Progenitor cell of endocrine pancreas (in vitro differentiated cells): ENCODE data around the gene MERTK. TPM values are rescaled to one million over a fixed set of nuclear protein-coding genes. Genes with fewer than 3 reads are reported as not detected.

Experiments used
- DNase-seq: peaks from one replicate; pipeline ENCODE4 v3.0.0; 2021; ENCODE audit warnings: low spot score; ENCODE audit not compliant: unreplicated experiment
- H3K27ac Mint-ChIP-seq: 2 replicates; pipeline ENCODE4 v1.8.0; 2021; ENCODE audit warnings: mild to moderate bottlenecking, moderate library complexity, mixed read lengths
- H3K27me3 Mint-ChIP-seq: 2 replicates; pipeline ENCODE4 v1.8.0; 2021; ENCODE audit warnings: mixed read lengths
- H3K36me3 Mint-ChIP-seq: 2 replicates; pipeline ENCODE4 v1.8.0; 2022; ENCODE audit warnings: mixed read lengths; ENCODE audit not compliant: insufficient read depth
- H3K4me1 Mint-ChIP-seq: 2 replicates; pipeline ENCODE4 v1.8.0; 2021; ENCODE audit warnings: low read depth, mixed read lengths
- H3K4me3 Mint-ChIP-seq: 2 replicates; pipeline ENCODE4 v1.8.0; 2021; ENCODE audit warnings: low read depth, mild to moderate bottlenecking, moderate library complexity, mixed read lengths
- H3K9me3 Mint-ChIP-seq: 2 replicates; pipeline ENCODE4 v1.8.0; 2021; ENCODE audit warnings: low read depth, mixed read lengths
- total RNA-seq: library from RNA; stranded (reverse); gene quantifications from 2 replicates; pipeline ENCODE4 v1.2.1, GENCODE V29; 2021
- TF ChIP-seq, protein P1 (sequence below): fragments of 200-600 bp; sonication (generic); IDR thresholded peaks from one replicate; pipeline ENCODE4 v1.5.0; 2021; ENCODE audit warnings: antibody characterized with exemption, mild to moderate bottlenecking; ENCODE audit not compliant: unreplicated experiment

MERTK gene
- total RNA-seq, 1 donor from 2014 or later, result 20.1 TPM

DNA sequence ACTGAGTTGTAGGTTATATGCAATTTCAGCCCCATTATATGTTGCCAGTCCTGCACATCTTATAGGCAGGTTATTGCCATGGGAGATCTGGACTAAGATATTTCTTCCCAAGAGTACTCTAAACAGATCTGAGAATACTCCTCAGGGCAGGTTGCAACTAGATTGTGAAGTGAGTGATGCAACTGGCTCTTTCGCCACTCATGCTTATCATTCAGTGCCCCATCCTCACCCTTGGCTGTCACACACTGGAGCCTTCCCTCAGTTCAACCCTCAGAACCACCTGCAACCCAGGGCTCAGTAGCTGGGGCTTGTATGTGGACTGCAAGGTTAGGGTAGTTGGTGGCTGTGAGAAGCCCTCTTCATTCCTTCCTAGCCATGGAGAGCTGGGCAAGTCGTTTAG, 14.1 kb downstream of the MERTK start:
- H3K9me3 Mint-ChIP-seq, result no peaks in the 10 kb centered on the region
- H3K4me1 Mint-ChIP-seq, result peaks cover 29% of the 10 kb centered on the region
- no peaks in the 10 kb centered on the region for H3K27me3 Mint-ChIP-seq
- DNase-seq, result no peak
- H3K36me3 Mint-ChIP-seq, result no peaks in the 10 kb centered on the region
- no peak overlapping the region for H3K27ac Mint-ChIP-seq
- TF ChIP-seq, protein P1, sequence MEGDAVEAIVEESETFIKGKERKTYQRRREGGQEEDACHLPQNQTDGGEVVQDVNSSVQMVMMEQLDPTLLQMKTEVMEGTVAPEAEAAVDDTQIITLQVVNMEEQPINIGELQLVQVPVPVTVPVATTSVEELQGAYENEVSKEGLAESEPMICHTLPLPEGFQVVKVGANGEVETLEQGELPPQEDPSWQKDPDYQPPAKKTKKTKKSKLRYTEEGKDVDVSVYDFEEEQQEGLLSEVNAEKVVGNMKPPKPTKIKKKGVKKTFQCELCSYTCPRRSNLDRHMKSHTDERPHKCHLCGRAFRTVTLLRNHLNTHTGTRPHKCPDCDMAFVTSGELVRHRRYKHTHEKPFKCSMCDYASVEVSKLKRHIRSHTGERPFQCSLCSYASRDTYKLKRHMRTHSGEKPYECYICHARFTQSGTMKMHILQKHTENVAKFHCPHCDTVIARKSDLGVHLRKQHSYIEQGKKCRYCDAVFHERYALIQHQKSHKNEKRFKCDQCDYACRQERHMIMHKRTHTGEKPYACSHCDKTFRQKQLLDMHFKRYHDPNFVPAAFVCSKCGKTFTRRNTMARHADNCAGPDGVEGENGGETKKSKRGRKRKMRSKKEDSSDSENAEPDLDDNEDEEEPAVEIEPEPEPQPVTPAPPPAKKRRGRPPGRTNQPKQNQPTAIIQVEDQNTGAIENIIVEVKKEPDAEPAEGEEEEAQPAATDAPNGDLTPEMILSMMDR, result no peak
- no peak overlapping the region for H3K4me3 Mint-ChIP-seq

DNA sequence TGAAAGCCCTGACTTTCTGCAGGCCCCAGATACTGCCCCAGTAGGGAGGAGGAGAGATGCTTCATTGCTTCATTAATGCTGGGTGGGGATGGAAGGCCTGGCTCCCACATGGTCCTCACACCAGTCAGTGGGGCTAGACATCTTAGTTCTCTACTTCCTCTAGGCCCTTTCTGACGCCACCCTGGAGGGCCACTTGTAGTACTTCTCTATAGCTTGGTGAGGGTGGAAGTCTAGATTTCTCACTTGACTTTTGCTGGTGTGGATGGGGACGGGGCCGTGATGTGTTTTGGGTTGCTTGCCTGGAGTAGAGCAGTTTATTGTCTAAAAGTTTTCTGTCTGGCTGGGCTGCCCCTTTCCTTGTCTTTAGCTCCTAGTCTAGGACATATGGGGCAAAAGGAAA, 18.7 kb downstream of the MERTK start:
- Mint-ChIP-seq H3K9me3 (no peaks in the 10 kb centered on the region), H3K4me3 (no peak overlapping the region), H3K36me3 (no peaks in the 10 kb centered on the region), H3K27ac (no peak overlapping the region), H3K27me3 (no peaks in the 10 kb centered on the region), H3K4me1 (peaks cover 30% of the 10 kb centered on the region)
- TF ChIP-seq, protein P1, result no peak
- DNase-seq, result no peak

DNA sequence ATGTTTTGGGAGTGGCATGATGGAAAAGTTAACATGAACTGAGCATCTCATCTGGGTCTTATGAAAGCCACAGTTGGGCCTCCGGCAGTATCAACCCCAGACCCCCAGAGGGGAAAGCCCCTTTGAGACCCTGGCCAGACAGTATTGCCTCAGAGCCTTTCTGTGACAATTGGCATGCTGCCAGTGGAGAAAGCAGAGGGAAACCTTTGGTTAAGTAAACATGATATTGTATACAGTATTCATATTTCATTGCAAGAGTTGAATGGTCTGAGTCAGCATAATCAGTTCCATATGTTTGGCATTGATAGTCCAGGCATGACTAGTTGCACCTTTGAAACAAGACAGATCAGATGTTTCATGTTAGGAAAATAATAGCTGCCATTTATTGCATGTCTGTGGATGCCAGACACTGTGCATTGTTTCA, 20.0 kb downstream of the MERTK start:
- DNase-seq, result no peak
- H3K4me1 Mint-ChIP-seq, result peaks cover 30% of the 10 kb centered on the region
- H3K4me3 Mint-ChIP-seq, result no peak overlapping the region
- no peaks in the 10 kb centered on the region for H3K27me3 Mint-ChIP-seq
- no peaks in the 10 kb centered on the region for H3K36me3 Mint-ChIP-seq
- TF ChIP-seq, protein P1, result no peak
- H3K9me3 Mint-ChIP-seq, result no peaks in the 10 kb centered on the region
- H3K27ac Mint-ChIP-seq, result peak overlapping the region; percentile 86

DNA sequence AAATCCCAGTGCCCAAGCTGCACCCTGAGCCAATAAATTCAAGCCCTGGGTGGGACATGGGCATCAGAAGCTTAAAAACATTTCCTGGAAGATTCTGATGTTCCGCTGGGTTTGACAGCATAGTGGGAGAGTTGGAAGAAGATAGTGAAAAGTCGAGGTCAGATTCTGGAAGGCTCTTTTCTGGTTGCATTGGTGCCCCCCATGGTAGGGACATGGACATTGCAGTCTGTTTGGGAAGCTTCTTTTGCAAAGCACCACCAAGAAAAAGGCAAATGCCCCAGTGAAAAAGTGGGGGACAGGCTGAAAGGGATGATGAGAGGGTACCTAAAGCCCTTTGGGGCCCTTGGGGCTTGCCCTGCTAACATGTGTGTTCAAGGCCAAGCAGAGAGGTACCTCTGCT, 21.0 kb downstream of the MERTK start:
- peaks cover 2% of the 10 kb centered on the region for H3K36me3 Mint-ChIP-seq
- TF ChIP-seq, protein P1, result peak; percentile 35
- H3K4me1 Mint-ChIP-seq, result peaks cover 33% of the 10 kb centered on the region
- H3K27ac Mint-ChIP-seq, result peak overlapping the region; percentile 21
- DNase-seq, result no peak
- no peak overlapping the region for H3K4me3 Mint-ChIP-seq
- no peaks in the 10 kb centered on the region for H3K27me3 Mint-ChIP-seq
- H3K9me3 Mint-ChIP-seq, result no peaks in the 10 kb centered on the region

DNA sequence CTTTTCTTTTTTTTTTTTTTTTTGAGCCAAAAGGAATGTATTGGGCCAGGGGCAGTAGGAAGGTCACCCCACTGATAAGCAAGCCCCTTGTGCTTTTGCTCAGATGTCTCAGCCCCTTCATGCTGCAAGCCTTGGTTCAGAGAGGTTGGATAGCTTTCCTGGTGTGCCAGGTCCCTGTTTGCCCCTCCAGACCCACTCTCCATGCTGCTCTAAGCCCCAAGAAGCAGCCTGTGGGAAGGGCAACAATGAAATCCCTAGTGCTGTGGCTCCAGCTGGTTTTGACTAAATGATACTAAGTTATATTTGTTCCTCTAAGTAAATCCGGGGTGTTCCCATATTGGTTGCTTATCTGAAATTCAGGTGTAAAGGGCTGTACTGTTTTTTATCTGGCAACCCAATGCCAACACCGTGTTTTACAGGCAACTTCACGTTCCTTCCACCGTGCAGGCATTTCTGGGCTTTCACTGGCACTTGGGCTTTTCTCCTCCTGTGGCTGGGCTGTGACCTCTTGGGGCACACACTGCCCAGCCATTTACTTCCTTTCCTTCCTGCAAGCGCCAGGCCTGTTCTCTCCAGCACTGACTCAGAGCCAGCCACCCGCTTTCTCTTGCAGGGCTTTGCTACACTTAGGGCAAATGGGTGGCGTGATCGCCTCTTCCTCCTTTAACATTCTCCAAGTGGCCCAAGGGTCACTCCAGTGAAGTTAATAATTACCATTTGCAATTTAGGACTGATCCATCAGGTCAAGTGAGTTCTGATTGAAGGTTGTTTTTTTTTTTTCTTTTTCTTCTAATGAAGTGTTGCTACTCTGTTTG, 21.6 kb downstream of the MERTK start:
- Mint-ChIP-seq H3K4me3 (peak overlapping the region; percentile 50), H3K27me3 (no peaks in the 10 kb centered on the region), H3K9me3 (no peaks in the 10 kb centered on the region), H3K27ac (peak overlapping the region; percentile 99), H3K4me1 (peaks cover 37% of the 10 kb centered on the region), H3K36me3 (peaks cover 6% of the 10 kb centered on the region)
- TF ChIP-seq, protein P1, result no peak
- DNase-seq, result peak; percentile 11
